Measurements from ENCODE around the gene GPR137.
"Not testable (repeated sequence)": the region's sequence is repeated elsewhere in the genome, so short reads cannot be mapped to it uniquely, and the experiment has no call there.

The GPR137 gene

DNA sequence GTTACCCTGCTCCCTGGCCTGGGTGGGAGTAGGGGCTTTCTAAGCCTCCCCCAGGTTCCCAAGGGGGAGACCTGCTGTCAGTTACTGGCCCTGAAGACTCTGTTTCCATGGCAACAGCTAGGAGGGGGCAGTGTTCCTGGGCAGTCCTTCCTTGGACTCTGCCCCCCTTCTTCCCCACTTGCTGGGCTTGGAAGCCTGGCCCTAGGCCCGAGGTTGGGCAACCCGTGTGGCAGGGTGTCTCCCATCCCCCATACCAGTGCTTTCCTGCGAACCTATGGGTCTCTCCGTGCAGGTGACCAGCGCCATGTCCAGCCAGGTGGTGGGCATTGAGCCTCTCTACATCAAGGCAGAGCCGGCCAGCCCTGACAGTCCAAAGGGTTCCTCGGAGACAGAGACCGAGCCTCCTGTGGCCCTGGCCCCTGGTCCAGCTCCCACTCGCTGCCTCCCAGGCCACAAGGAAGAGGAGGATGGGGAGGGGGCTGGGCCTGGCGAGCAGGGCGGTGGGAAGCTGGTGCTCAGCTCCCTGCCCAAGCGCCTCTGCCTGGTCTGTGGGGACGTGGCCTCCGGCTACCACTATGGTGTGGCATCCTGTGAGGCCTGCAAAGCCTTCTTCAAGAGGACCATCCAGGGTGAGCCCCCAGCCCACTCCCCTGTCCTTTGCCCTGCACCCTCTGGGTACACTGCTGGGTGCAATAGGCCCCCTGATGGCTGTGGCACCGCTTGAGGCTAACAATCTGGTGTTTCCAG, 21.4 kb downstream of the GPR137 start:
- peak overlapping the region; percentile 87 for H3K4me2 ChIP-seq (ENCODE audit: low read length)
- peak overlapping the region; percentile 99 for H3K4me3 ChIP-seq (ENCODE audit: low read length)
- peaks cover 38% of the 10 kb centered on the region for H3K36me3 ChIP-seq (ENCODE audit: control insufficient read depth, low read length)
- no peaks in the 10 kb centered on the region for H3K9me3 ChIP-seq (ENCODE audit: control insufficient read depth, insufficient read depth, low read length)
- TF ChIP-seq EZH2phosphoT487 (IDR thresholded peaks at IDR 0.05; ENCODE audit: borderline replicate concordance, low read length), result no peak
- TF ChIP-seq, protein P1, sequence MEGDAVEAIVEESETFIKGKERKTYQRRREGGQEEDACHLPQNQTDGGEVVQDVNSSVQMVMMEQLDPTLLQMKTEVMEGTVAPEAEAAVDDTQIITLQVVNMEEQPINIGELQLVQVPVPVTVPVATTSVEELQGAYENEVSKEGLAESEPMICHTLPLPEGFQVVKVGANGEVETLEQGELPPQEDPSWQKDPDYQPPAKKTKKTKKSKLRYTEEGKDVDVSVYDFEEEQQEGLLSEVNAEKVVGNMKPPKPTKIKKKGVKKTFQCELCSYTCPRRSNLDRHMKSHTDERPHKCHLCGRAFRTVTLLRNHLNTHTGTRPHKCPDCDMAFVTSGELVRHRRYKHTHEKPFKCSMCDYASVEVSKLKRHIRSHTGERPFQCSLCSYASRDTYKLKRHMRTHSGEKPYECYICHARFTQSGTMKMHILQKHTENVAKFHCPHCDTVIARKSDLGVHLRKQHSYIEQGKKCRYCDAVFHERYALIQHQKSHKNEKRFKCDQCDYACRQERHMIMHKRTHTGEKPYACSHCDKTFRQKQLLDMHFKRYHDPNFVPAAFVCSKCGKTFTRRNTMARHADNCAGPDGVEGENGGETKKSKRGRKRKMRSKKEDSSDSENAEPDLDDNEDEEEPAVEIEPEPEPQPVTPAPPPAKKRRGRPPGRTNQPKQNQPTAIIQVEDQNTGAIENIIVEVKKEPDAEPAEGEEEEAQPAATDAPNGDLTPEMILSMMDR (IDR thresholded peaks at IDR 0.05; ENCODE audit: low read depth, low read length, poor library complexity, severe bottlenecking), result no peak
- H3K9me2 ChIP-seq (replicated peaks; ENCODE audit: control insufficient read depth, low read length), result no peaks in the 10 kb centered on the region
- peak overlapping the region; percentile 63 for H3K27ac ChIP-seq (ENCODE audit: low read depth, low read length)
- H3F3A ChIP-seq (ENCODE audit: control insufficient read depth, insufficient read depth), result no peaks in the 10 kb centered on the region; the same call in 1 of the 2 replicates
- H3K4me1 ChIP-seq (ENCODE audit: control insufficient read depth, low read length), result peaks cover 26% of the 10 kb centered on the region
- H3K27me3 ChIP-seq (ENCODE audit: control insufficient read depth, low read length), result no peaks in the 10 kb centered on the region
- H3K79me2 ChIP-seq (ENCODE audit: control insufficient read depth, low read length), result peaks cover 52% of the 10 kb centered on the region
- no peaks in the 10 kb centered on the region for H4K20me1 ChIP-seq (ENCODE audit: control insufficient read depth, insufficient read depth, low read depth, low read length)

DNA sequence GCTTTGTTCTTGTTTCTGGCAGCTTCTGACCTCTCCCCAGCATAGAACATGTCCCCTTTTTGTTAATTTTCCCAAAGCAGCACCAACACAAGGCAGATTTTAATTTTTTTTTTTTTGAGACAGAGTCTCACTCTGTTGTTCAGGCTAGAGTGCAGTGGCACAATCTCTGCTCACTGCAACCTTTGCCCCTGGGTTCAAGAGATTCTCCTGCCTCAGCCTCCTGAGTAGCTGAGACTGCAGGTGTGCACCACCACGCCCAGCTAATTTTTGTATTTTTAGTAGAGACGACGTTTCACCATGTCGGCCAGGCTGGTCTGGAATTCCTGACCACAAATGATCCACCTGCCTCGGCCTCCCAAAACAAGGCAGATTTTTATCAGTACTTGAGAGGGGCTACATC, 22.1 kb downstream of the GPR137 start:
- peaks cover 56% of the 10 kb centered on the region for H3K79me2 ChIP-seq (ENCODE audit: control insufficient read depth, low read length)
- H3K4me2 ChIP-seq (ENCODE audit: low read length), result peak overlapping the region; percentile 87; the same call in 1 of the 2 replicates
- H3K4me1 ChIP-seq (ENCODE audit: control insufficient read depth, low read length), result peaks cover 26% of the 10 kb centered on the region
- not testable (repeated sequence) for H4K20me1 ChIP-seq (ENCODE audit: control insufficient read depth, insufficient read depth, low read depth, low read length); H3F3A ChIP-seq (ENCODE audit: control insufficient read depth, insufficient read depth); H3K27ac ChIP-seq (ENCODE audit: low read depth, low read length); H3K9me3 ChIP-seq (ENCODE audit: control insufficient read depth, insufficient read depth, low read length); H3K9me2 ChIP-seq (replicated peaks; ENCODE audit: control insufficient read depth, low read length); H3K4me3 ChIP-seq (ENCODE audit: low read length); H3K27me3 ChIP-seq (ENCODE audit: control insufficient read depth, low read length)
- peaks cover 44% of the 10 kb centered on the region for H3K36me3 ChIP-seq (ENCODE audit: control insufficient read depth, low read length)

DNA sequence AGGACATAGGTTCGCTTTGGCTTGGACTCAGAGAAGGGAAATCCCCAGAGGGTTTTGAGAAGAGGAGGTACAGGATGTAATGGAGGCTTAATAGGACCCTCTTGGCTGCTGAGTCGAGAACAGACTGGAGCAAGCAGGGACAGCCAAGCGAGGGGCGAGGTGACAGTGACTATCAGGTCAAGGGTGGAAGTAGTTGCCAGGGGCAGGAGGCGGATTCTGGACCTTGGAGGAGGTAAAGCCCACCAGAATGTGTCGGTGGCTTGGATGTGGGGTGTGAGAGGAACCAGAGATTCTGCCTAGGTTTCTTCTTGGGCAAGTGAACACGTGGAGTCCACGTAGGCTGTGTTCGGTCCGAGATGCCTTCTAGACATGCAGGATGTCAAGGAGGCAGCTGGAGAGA, 27.3 kb downstream of the GPR137 start:
- H3F3A ChIP-seq (ENCODE audit: control insufficient read depth, insufficient read depth), result peaks cover 19% of the 10 kb centered on the region
- H3K9me3 ChIP-seq (ENCODE audit: control insufficient read depth, insufficient read depth, low read length), result no peaks in the 10 kb centered on the region
- no peak overlapping the region for H3K4me3 ChIP-seq (ENCODE audit: low read length)
- H3K36me3 ChIP-seq (ENCODE audit: control insufficient read depth, low read length), result peaks cover 58% of the 10 kb centered on the region
- H3K9me2 ChIP-seq (replicated peaks; ENCODE audit: control insufficient read depth, low read length), result no peaks in the 10 kb centered on the region
- H3K4me1 ChIP-seq (ENCODE audit: control insufficient read depth, low read length), result peaks cover 21% of the 10 kb centered on the region
- no peaks in the 10 kb centered on the region for H4K20me1 ChIP-seq (ENCODE audit: control insufficient read depth, insufficient read depth, low read depth, low read length)
- H3K4me2 ChIP-seq (ENCODE audit: low read length), result no peak overlapping the region
- H3K27me3 ChIP-seq (ENCODE audit: control insufficient read depth, low read length), result no peaks in the 10 kb centered on the region
- H3K27ac ChIP-seq (ENCODE audit: low read depth, low read length), result no peak overlapping the region
- peaks cover 62% of the 10 kb centered on the region for H3K79me2 ChIP-seq (ENCODE audit: control insufficient read depth, low read length)
- TF ChIP-seq, protein P1 (IDR thresholded peaks at IDR 0.05; ENCODE audit: low read depth, low read length, poor library complexity, severe bottlenecking), result no peak
- no peak for TF ChIP-seq EZH2phosphoT487 (IDR thresholded peaks at IDR 0.05; ENCODE audit: borderline replicate concordance, low read length)

DNA sequence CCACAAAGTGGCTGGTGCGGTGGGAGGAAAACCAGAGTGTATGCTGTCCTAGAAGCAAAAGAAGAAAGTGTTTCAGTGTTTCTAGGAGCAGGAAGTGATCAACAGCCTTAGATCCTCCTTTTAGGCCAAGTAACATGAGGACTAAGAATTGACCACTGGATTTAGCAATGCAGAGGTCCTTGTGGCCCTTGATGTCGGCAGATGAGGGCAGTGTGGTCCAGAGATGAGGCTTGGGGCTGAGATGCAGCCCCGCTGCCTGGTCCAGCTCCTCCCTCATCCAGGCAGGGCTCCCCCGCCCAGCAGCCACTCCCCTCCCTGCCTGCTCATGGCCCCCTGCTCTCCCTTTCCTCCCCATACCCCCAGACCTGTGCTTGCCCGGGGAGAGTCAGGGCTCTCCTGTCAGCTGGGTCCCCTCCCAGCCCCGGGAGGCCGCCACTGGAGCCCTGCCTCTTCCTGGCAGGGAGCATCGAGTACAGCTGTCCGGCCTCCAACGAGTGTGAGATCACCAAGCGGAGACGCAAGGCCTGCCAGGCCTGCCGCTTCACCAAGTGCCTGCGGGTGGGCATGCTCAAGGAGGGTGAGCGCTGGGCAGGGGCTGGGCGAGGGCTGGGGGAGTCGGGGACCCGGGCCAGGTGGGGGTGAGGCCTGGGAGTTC, 28.0 kb downstream of the GPR137 start:
- Histone ChIP-seq H3K36me3 (ENCODE audit: control insufficient read depth, low read length) (peaks cover 59% of the 10 kb centered on the region), H3K27me3 (ENCODE audit: control insufficient read depth, low read length) (no peaks in the 10 kb centered on the region), H4K20me1 (ENCODE audit: control insufficient read depth, insufficient read depth, low read depth, low read length) (no peaks in the 10 kb centered on the region), H3F3A (ENCODE audit: control insufficient read depth, insufficient read depth) (peaks cover 19% of the 10 kb centered on the region), H3K9me3 (ENCODE audit: control insufficient read depth, insufficient read depth, low read length) (no peaks in the 10 kb centered on the region), H3K4me3 (ENCODE audit: low read length) (no peak overlapping the region), H3K4me1 (ENCODE audit: control insufficient read depth, low read length) (peaks cover 21% of the 10 kb centered on the region), H3K4me2 (ENCODE audit: low read length) (no peak overlapping the region), H3K9me2 (replicated peaks; ENCODE audit: control insufficient read depth, low read length) (no peaks in the 10 kb centered on the region), H3K27ac (ENCODE audit: low read depth, low read length) (no peak overlapping the region), H3K79me2 (ENCODE audit: control insufficient read depth, low read length) (peaks cover 63% of the 10 kb centered on the region)
- no peak for TF ChIP-seq EZH2phosphoT487 (IDR thresholded peaks at IDR 0.05; ENCODE audit: borderline replicate concordance, low read length)
- TF ChIP-seq, protein P1 (IDR thresholded peaks at IDR 0.05; ENCODE audit: low read depth, low read length, poor library complexity, severe bottlenecking), result no peak
